C4-2B (cell line): ENCODE results near the gene COL4A4.

Experiments
- CTCF ChIP-seq: fragments of 450-650 bp; conservative IDR thresholded peaks from 2 replicates; pipeline ENCODE4 v1.5.1; 2017; ENCODE audit warnings: mild to moderate bottlenecking
- ZFX ChIP-seq: fragments of 450-650 bp; IDR thresholded peaks from 2 replicates; pipeline ENCODE4 v1.6.1; 2017

GRCh38 chr2:226973816-226974215 lies 190.2 kb downstream of the COL4A4 start:
- TF ChIP-seq CTCF (no peak), ZFX (no peak)
